ENCODE data around the gene NSUN2. TPM values are rescaled to one million over a fixed set of nuclear protein-coding genes. Genes with fewer than 3 reads are reported as not detected.

Gene NSUN2
- total and polyA plus RNA-seq, 10 donors, result 42.4 to 77.8 (median 56.9) TPM

DNA sequence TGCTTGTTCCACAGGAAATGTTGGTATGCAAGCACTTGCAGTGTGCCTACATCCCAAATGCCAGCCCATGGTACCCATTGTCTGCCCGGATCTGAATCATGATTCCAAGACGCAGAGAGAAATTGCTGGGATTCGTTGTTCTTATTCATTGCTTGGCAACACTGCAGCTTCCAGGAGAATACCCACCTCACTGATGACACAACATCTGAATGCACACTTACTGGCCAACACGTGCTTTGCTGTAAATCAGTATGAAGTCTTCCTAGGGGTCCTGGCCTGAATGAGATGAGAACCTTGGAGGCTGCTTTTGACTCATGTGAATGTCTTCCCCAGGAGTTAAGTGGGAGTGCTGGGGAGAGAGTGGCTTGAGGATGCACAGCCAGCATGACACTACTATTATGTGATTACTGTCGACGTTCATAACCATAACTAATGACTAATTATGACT, 12.0 kb upstream of the NSUN2 start:
- DNase-seq, result no peak
- no peaks in the 10 kb centered on the region for H3K9me3 ChIP-seq
- H3K4me1 ChIP-seq, result no peaks in the 10 kb centered on the region
- no peak overlapping the region for H3K4me3 ChIP-seq
- no peaks in the 10 kb centered on the region for H3K27me3 ChIP-seq (replicated peaks in 1 of 7)
- TF ChIP-seq POLR2AphosphoS5 (IDR thresholded peaks at IDR 0.05) (no peak), POLR2A (IDR thresholded peaks at IDR 0.05) (no peak)
- WGBS, 5 donors, result 92 to 97% (median 95%) methylated on average over 6 of the region's 6 CpGs
- intact Hi-C loops (cut with DNase I; ENCODE audit: low total_unique reads), result no loop called here
- peaks cover 0 to 19% (median 0%) of the 10 kb centered on the region in 6 donors for H3K36me3 ChIP-seq
- no peak overlapping the region for H3K27ac ChIP-seq

DNA sequence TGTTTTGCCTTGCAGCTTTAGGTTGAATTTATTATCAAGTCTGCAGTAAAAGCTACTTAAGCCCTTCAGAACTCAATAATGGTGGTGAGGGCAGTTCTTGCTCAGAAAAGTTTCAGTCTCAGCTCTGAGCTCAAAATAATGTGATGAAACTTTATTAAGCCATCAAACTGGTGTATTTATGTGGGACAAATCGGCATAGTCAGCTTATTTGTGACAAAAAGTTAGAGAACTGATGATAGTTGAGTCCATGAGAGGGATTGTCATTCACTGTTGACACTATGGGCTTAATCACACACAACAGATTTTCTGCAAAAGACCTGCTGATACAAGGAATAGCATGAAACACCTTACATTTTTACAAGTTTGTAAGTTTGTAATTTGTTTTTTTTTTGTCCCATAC, 9.8 kb upstream of the NSUN2 start:
- H3K4me1 ChIP-seq, result peaks cover 0 to 15% (median 0%) of the 10 kb centered on the region in 6 donors
- H3K27ac ChIP-seq, result no peak overlapping the region
- H3K9me3 ChIP-seq, result no peaks in the 10 kb centered on the region
- H3K4me3 ChIP-seq, result no peak overlapping the region
- DNase-seq, result no peak
- intact Hi-C loops (cut with DNase I; ENCODE audit: low total_unique reads), result no loop called here
- 78 to 92% (median 88%) methylated on average over 1 of the region's 1 CpG for WGBS, 5 donors
- no peaks in the 10 kb centered on the region for H3K27me3 ChIP-seq (replicated peaks in 1 of 7)
- TF ChIP-seq POLR2AphosphoS5 (IDR thresholded peaks at IDR 0.05) (no peak), POLR2A (IDR thresholded peaks at IDR 0.05) (no peak)
- TF ChIP-seq, protein P1, sequence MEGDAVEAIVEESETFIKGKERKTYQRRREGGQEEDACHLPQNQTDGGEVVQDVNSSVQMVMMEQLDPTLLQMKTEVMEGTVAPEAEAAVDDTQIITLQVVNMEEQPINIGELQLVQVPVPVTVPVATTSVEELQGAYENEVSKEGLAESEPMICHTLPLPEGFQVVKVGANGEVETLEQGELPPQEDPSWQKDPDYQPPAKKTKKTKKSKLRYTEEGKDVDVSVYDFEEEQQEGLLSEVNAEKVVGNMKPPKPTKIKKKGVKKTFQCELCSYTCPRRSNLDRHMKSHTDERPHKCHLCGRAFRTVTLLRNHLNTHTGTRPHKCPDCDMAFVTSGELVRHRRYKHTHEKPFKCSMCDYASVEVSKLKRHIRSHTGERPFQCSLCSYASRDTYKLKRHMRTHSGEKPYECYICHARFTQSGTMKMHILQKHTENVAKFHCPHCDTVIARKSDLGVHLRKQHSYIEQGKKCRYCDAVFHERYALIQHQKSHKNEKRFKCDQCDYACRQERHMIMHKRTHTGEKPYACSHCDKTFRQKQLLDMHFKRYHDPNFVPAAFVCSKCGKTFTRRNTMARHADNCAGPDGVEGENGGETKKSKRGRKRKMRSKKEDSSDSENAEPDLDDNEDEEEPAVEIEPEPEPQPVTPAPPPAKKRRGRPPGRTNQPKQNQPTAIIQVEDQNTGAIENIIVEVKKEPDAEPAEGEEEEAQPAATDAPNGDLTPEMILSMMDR (IDR thresholded peaks at IDR 0.05 in 8 of 11, conservative IDR thresholded peaks at IDR 0.05 in 3 of 11), result no peak
- H3K36me3 ChIP-seq, result peaks cover 0 to 13% (median 0%) of the 10 kb centered on the region in 6 donors

DNA sequence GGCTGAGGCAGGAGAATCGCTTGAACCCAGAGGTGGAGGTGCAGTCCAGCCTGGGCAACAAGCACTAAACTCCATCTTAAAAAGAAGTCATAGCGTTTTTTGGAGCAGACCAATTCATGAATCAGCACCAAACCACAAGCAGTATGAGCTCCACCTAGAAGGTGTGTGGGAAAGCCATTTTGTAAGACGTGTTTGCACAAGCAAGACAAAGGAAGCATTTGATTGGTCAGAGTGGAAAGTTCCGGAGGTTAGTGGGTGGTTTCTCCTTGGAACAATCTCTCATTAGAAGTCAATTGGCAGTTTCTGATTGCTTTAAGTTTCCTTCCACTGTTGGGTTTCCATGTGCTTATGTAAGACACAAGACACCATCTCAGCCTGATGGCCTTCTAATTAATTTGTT, 5.4 kb upstream of the NSUN2 start:
- TF ChIP-seq POLR2AphosphoS5 (IDR thresholded peaks at IDR 0.05) (no peak), POLR2A (IDR thresholded peaks at IDR 0.05) (no peak)
- TF ChIP-seq, protein P1 (IDR thresholded peaks at IDR 0.05 in 8 of 11, conservative IDR thresholded peaks at IDR 0.05 in 3 of 11), result no peak
- 60 to 86% (median 70%) methylated on average over 4 of the region's 4 CpGs for WGBS, 5 donors
- Histone ChIP-seq H3K4me1 (peaks cover 0 to 52% (median 11%) of the 10 kb centered on the region in 6 donors), H3K27me3 (replicated peaks in 1 of 7) (no peaks in the 10 kb centered on the region), H3K27ac (no peak overlapping the region), H3K9me3 (no peaks in the 10 kb centered on the region), H3K36me3 (no peaks in the 10 kb centered on the region), H3K4me3 (no peak overlapping the region)
- DNase-seq, result no peak
- intact Hi-C loops (cut with DNase I; ENCODE audit: low total_unique reads), result no loop called here

DNA sequence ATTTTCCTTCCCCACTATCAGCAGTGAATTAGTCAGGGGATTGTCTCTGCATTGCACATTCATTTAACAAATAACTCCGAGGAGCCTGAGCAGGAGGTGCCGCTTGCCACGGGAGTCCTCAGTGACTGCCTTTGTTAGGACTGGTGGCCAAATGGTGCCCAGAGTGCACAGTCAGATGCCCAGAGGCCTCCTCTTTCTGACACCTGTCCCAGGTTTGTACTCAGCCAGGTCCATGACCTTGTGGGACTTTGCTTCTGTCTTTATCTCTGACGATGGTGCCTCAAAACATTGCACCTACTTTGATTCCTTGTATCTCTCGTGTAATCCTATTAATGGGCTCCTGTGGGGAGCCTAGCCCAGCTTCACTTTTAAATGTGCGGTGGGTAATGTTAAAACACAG, 4.7 kb upstream of the NSUN2 start:
- Histone ChIP-seq H3K36me3 (no peaks in the 10 kb centered on the region), H3K4me1 (peaks cover 0 to 52% (median 11%) of the 10 kb centered on the region in 6 donors), H3K9me3 (no peaks in the 10 kb centered on the region), H3K4me3 (no peak overlapping the region), H3K27me3 (replicated peaks in 1 of 7) (no peaks in the 10 kb centered on the region), H3K27ac (no peak overlapping the region)
- WGBS, 5 donors, result 93 to 96% (median 95%) methylated on average over 6 of the region's 6 CpGs
- no peak for DNase-seq
- intact Hi-C loops (cut with DNase I; ENCODE audit: low total_unique reads), result no loop called here
- no peak for TF ChIP-seq POLR2AphosphoS5 (IDR thresholded peaks at IDR 0.05)
- TF ChIP-seq, protein P1 (IDR thresholded peaks at IDR 0.05 in 8 of 11, conservative IDR thresholded peaks at IDR 0.05 in 3 of 11), result no peak

DNA sequence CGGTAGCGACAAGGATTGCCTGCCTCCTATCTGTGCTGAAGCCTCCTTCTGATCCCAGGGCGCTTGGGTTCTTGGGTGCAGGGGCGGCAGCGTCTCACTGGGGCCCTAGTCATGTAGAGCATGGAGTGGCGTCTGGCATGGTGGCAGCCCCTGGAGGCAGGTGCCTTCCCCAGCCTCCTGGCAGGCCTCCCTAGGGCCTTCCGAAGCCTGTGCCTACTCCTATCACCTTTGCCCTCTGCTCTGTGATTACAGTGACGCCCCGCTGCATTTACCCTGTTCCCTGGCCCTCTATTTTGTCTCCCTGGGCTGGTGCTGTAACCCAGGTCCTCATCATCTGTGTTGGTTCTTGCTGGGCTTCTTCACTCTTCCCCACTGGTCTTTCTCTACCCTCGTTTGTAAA, 4.2 kb upstream of the NSUN2 start:
- WGBS, 5 donors, result 84 to 97% (median 94%) methylated on average over 4 to 10 of the region's 10 CpGs

More for the DNA sequence above, 4.2 kb upstream of the NSUN2 start:
- H3K27ac ChIP-seq, result no peak overlapping the region
- H3K27me3 ChIP-seq (replicated peaks in 1 of 7), result no peaks in the 10 kb centered on the region
- H3K36me3 ChIP-seq, result no peaks in the 10 kb centered on the region
- TF ChIP-seq POLR2A (IDR thresholded peaks at IDR 0.05) (no peak), POLR2AphosphoS5 (IDR thresholded peaks at IDR 0.05) (no peak)
- TF ChIP-seq, protein P1 (IDR thresholded peaks at IDR 0.05 in 8 of 11, conservative IDR thresholded peaks at IDR 0.05 in 3 of 11), result no peak
- H3K9me3 ChIP-seq, result no peaks in the 10 kb centered on the region
- H3K4me3 ChIP-seq, result no peak overlapping the region
- intact Hi-C loops (cut with DNase I; ENCODE audit: low total_unique reads), result no loop called here
- peaks cover 1 to 57% (median 16%) of the 10 kb centered on the region in 6 donors for H3K4me1 ChIP-seq
- no peak for DNase-seq
